WI38 (cell line): ENCODE data around the gene SLC6A16.

Source experiments
- H3K4me3 ChIP-seq: 2 replicates; pipeline ENCODE4 v1.5.1; 2011; ENCODE audit warnings: low read depth, mild to moderate bottlenecking, control low read depth, low read length
- CTCF ChIP-seq: IDR thresholded peaks from 2 replicates; pipeline ENCODE4 v1.5.1; 2012; ENCODE audit warnings: low read depth, mild to moderate bottlenecking, control low read depth, low read length

SLC6A16 gene

GRCh38 chr19:49362929-49363267 lies 37.9 kb upstream of the SLC6A16 start:
- no peak for TF ChIP-seq CTCF
- H3K4me3 ChIP-seq = peak overlapping the region; percentile 93

GRCh38 chr19:49362048-49362928 lies 37.3 kb upstream of the SLC6A16 start, which contains the start of gene TEAD2:
TSS of gene TEAD2 (minus strand) at chr19:49362416. CDS start at chr19:49360075, 2,341 bp downstream.
- peak within 1 kb of the TSS; percentile 93 for H3K4me3 ChIP-seq

GRCh38 chr19:49361438-49362047 lies 36.6 kb upstream of the SLC6A16 start:
- no peak for TF ChIP-seq CTCF
- peak overlapping the region; percentile 93 for H3K4me3 ChIP-seq

More at GRCh38 chr19:49362048-49362928, 37.3 kb upstream of the SLC6A16 start, which contains the start of gene TEAD2:
- no peak for TF ChIP-seq CTCF

GRCh38 chr19:49359851-49360820 lies 35.1 kb upstream of the SLC6A16 start:
- TF ChIP-seq CTCF = no peak
- peak overlapping the region; percentile 93; the same call in 1 of the 2 replicates for H3K4me3 ChIP-seq

- TF ChIP-seq CTCF = no peak
- no peak overlapping the region for H3K4me3 ChIP-seq
These were observed 32.2 kb upstream of the SLC6A16 start for GRCh38 chr19:49357186-49357585.

GRCh38 chr19:49356382-49356781 lies 31.4 kb upstream of the SLC6A16 start:
- no peak overlapping the region for H3K4me3 ChIP-seq
- no peak for TF ChIP-seq CTCF
